NCI-H2081 treated with DMSO at 0.1 percent for 48 hours (cell line): ENCODE results near the gene SPCS2.

ENCODE experiments used
- DNase-seq: peaks from one replicate; lab custom pipeline; 2025; lab: John Stamatoyannopoulos, UW

Gene SPCS2

DNA sequence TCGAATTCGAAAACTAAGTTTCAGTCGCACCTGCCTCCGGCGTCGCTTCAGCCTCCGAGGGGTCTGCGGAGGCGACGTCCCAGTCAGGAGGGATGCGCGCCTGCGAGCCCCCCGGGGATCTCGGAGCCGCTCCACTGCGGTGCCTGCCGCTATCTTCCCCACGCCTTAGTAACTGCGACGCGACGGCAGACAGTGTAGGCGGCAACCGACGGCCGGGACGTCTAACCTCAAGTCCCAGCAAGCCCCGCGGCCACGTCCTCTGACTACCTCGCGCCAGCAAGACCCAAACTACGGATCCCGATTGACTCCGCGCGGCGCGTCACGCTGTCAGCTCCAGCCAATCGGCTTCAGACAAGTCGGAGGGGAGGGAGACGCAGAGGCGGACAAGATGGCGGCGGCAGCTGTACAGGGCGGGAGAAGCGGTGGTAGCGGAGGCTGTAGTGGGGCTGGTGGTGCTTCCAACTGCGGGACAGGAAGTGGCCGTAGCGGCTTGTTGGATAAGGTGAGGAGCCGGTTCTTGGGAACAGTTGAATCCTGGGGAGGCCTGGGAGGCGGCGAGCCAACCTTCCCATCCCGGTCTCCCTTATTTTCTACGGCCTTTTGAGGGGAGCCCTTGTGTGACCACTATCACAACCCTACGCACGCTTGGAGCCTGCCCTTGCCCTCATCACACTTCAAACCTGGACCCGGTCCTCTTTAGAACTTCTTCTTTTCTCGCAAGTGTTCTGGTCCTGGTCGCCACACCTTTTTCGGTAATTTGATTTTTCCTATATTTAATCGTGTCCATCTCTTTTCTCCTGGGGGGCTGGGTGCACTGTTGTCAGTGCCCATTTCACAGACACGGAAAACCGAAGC, at the start of gene SPCS2, which contains the start of gene XRRA1:
TSS of gene SPCS2 (plus strand) at position 369 of the 855 bp plus-strand sequence. CDS start at position 389, 20 bp downstream.
TSS of gene XRRA1 (minus strand) at position 194 of the 855 bp plus-strand sequence. CDS start 8,213 bp downstream, outside the sequence.
- peak; percentile 85 for DNase-seq

GRCh38 chr11:74902342-74902741, 46.7 kb upstream of the SPCS2 start:
- no peak for DNase-seq

DNA sequence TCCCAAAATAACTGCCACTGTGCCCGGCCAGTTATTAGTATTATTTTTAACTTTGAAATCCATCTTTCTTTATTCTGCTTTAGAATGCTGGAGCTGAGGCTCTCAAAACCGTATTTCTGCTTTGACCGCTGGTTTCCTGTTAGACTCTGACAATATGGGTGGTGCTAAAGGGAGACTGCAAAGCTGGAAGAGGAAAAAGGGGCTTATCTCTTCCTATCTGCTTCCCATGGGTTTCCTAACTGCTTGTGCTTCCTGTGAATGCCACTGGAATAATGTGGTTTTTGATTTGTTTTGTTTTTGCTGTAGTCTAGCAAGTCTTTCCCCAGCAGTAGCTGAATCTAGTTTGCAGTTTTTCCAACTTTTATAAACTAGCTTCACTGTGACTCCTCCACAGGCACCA, 43.7 kb upstream of the SPCS2 start:
- DNase-seq = no peak

GRCh38 chr11:74909385-74909784, 39.7 kb upstream of the SPCS2 start:
- DNase-seq = no peak

- no peak for DNase-seq
Observed at GRCh38 chr11:74909812-74910211, 39.3 kb upstream of the SPCS2 start.

DNA sequence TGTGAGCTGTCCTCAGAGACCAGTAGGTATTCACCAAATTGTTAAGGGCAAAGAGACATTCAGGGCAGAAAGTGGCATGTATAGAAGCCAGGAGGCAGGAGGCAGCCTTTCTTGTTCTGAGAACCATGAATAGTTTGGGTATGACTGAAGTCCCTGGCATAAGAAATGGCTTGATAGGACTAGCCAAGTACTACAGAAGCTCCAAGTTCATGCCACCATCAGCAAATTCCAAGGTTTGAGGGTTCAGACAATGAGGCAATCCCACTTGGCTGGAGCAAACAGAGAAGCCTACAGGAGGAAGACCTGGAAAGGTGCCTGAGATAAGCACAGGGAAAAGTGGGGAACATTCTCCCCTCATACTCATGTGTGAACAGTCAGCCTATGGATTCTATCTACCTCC, 25.9 kb upstream of the SPCS2 start:
- DNase-seq = no peak

GRCh38 chr11:74925281-74925680, 23.8 kb upstream of the SPCS2 start:
- DNase-seq = no peak

- DNase-seq = no peak
Observed at GRCh38 chr11:74926304-74927030, 22.6 kb upstream of the SPCS2 start.

GRCh38 chr11:74927496-74927895, 21.6 kb upstream of the SPCS2 start:
- DNase-seq = no peak

GRCh38 chr11:74929431-74930363, 19.4 kb upstream of the SPCS2 start:
- peak; percentile 45 for DNase-seq

- no peak for DNase-seq
Observed at GRCh38 chr11:74932169-74932568, 16.9 kb upstream of the SPCS2 start.

GRCh38 chr11:74932797-74933196, 16.3 kb upstream of the SPCS2 start:
- DNase-seq = no peak

- no peak for DNase-seq
Observed at GRCh38 chr11:74933765-74934164, 15.3 kb upstream of the SPCS2 start.

DNA sequence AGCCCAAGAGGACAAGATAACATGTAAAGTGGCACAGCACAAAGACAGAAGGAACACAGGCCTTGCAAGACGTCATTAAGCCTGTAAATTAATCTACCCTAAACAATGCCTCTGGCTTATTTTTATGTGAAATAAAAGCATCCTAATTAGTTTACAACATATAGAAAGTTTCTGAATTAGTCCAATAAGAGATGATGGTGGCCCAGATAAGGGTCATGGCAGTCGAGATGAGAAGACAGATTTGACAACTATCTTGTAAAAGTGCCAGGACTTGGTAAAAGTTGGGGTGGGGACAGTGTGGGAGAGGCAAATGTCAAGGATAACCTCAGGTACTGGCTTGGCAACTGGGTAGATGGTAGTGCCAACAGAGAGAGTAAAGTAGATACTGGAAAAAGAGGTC, 13.8 kb upstream of the SPCS2 start:
- DNase-seq = no peak

- DNase-seq = no peak
Observed at GRCh38 chr11:74936087-74936486, 13.0 kb upstream of the SPCS2 start.

DNA sequence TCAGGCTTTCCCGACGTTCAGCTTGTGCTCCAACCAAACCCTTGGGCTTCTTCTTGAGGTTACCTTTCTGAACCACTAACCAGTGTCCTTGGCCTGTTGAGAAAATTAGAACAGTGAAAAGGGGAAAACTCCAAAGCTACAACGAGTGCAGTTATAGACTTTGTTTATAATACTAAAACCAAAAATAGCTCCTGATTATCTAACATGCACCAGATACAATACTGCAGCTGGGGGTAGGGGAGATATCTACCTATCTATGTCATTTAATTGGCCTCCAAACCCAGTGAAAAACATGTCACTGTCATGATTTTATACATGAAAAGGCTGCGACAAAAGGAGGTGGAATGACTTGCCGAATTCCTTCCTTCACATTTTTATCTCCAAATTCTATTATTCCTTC, 12.1 kb upstream of the SPCS2 start:
- DNase-seq = no peak

GRCh38 chr11:74937696-74938475, 11.2 kb upstream of the SPCS2 start:
- no peak for DNase-seq

GRCh38 chr11:74941492-74941891, 7.6 kb upstream of the SPCS2 start:
- DNase-seq = no peak

DNA sequence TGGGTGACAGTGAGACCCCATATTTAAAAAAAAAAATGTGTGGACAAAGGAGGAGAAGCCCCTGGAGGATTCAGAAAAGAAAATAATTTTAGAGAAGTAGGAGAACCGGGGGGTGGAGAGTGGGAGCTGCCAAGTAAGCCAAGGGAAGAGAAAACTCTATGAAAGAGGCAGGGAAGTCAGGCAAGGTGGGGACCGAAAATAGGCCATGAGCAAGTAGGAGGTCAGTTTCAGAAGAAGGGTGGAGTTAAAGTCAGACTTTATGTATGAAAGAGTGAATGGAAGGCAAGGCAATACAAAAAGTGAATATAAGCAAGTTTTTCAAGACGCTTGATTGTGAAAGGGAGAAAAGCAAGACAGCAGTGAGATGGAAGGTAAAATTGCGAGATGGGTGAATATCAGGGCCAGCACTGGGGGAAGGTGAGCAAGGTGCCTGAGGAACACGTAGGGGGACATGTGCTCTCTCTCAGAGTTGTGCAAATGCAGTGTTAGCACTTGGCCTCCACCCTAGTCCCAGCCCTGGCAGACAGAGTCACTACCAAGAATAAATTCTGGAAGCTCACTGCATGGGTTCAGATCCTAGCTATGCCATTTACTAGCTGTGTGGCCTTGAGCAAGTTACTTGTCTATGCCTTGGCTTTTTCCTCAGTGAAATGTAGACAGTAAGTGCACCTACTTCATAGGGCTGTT, 6.8 kb upstream of the SPCS2 start:
- no peak for DNase-seq

DNA sequence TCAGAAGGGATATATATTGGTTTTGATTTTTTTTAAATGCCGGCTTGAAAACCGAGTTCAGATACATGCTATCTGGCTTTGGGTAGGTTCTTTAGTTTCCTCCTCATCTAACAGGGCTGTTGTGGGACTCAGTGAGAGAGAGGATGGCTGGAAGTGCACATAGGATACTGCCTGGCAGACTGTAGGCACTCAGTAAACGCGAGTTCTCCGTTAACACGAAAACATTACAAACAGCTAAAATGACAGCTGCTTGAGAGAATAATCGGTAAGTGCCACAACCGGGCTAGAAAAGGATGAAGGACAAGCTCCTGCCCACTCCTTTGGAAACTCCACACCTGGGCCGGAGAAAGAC, 544 bp upstream of the SPCS2 start:
- DNase-seq = no peak

- no peak for DNase-seq
Observed at GRCh38 chr11:74949753-74950137, 679 bp downstream of the SPCS2 start.
